GM12878 (cell line): ENCODE measurements around the gene CNNM1. TPM values are rescaled to one million over a fixed set of nuclear protein-coding genes. Genes with fewer than 3 reads are reported as not detected.

Source experiments
- ATAC-seq: fragments of 200-7000 bp; cut with Tn5 transposase; 3 replicates; pipeline ENCODE4 v1.9.1; 2020; ENCODE audit warnings: mild to moderate bottlenecking, moderate library complexity
- BruUV-seq: library from RNA; stranded (reverse); fragments of 400-500 nt; replicated peaks from 2 replicates; lab custom pipeline; 2021; lab: Mats Ljungman, UMichigan
- CTCF ChIA-PET: fragments of 300-600 bp; sonication (Branson Sonifier 250); formaldehyde crosslinking; extraction: SDS; loops from one replicate; lab custom pipeline; 2021; ENCODE audit warnings: inconsistent platforms; lab: Yijun Ruan, JAX
- POLR2A ChIA-PET: fragments of 350-600 bp; formaldehyde crosslinking; extraction: SDS; loops from one replicate; lab custom pipeline; 2021; ENCODE audit warnings: inconsistent platforms; lab: Charles Lee
- RAD21 ChIA-PET: fragments of 300-600 bp; sonication (Branson Sonifier 250); formaldehyde crosslinking; loops from one replicate; lab custom pipeline; 2023; ENCODE audit warnings: antibody characterized with exemption; ENCODE audit not compliant: unreplicated experiment; lab: Charles Lee
- SMC1A ChIA-PET: fragments of 300-600 bp; sonication (Branson Sonifier 250); formaldehyde crosslinking; loops from one replicate; lab custom pipeline; 2023; ENCODE audit not compliant: unreplicated experiment, uncharacterized antibody; lab: Charles Lee
- DNase-seq: peaks from one replicate; pipeline ENCODE4 v3.0.0-alpha.2; 2011; ENCODE audit warnings: low read depth, low spot score
- FAIRE-seq: peaks from 3 replicates; lab custom pipeline; 2011; peaks lifted over from hg19 to GRCh38; lab: Jason Lieb, UNC
- H2AFZ ChIP-seq: 2 replicates; pipeline ENCODE4 v1.6.0; 2011; ENCODE audit warnings: low read depth, low read length, control low read depth; ENCODE audit not compliant: control insufficient read depth
- H3K27ac ChIP-seq: 2 replicates; pipeline ENCODE4 v1.5.1; 2011; ENCODE audit warnings: control low read depth; ENCODE audit not compliant: control insufficient read depth, insufficient read depth
- H3K27me3 ChIP-seq, 2 experiments: replicated peaks in 1 of 2; 2 replicates each; pipeline versions ENCODE4 v1.6.0 to v1.6.1; 2011; ENCODE audit warnings: low read length in 1 of 2; ENCODE audit not compliant: control insufficient read depth in 2 of 2, insufficient read depth in 2 of 2
- H3K36me3 ChIP-seq, 2 experiments: 2 replicates each; pipeline ENCODE4 v1.5.1; 2011; ENCODE audit warnings: low read length in 1 of 2; ENCODE audit not compliant: control insufficient read depth in 2 of 2, insufficient read depth in 2 of 2
- H3K4me1 ChIP-seq: 2 replicates; pipeline ENCODE4 v1.6.1; 2011; ENCODE audit warnings: mild to moderate bottlenecking, low read length, moderate library complexity, mixed read lengths; ENCODE audit not compliant: control insufficient read depth, insufficient read depth
- H3K4me2 ChIP-seq: 2 replicates; pipeline ENCODE4 v1.6.0; 2011; ENCODE audit warnings: control low read depth; ENCODE audit not compliant: control insufficient read depth, insufficient read depth
- H3K4me3 ChIP-seq: fragments of 200-600 bp; sonication (generic); 2 replicates; pipeline ENCODE4 v1.5.1; 2016
- H3K79me2 ChIP-seq: 2 replicates; pipeline ENCODE4 v1.6.0; 2011; ENCODE audit warnings: low read length; ENCODE audit not compliant: control insufficient read depth, insufficient read depth
- H3K9ac ChIP-seq: 2 replicates; pipeline ENCODE4 v1.8.0; 2011; ENCODE audit warnings: low read length, control low read depth, mixed read lengths; ENCODE audit not compliant: control insufficient read depth, insufficient read depth
- H3K9me3 ChIP-seq: replicated peaks from 3 replicates; pipeline ENCODE4 v1.5.1; 2011; ENCODE audit warnings: mild to moderate bottlenecking, low read length; ENCODE audit not compliant: control insufficient read depth, insufficient read depth
- H4K20me1 ChIP-seq: 2 replicates; pipeline ENCODE4 v1.6.0; 2011; ENCODE audit not compliant: control insufficient read depth, insufficient read depth
- CEBPB ChIP-seq, 2 experiments: fragments of 150-350 bp in 1 of 2; IDR thresholded peaks; 2 replicates each; pipeline ENCODE4 v1.6.1; 2012 to 2014; ENCODE audit warnings: low read depth in 2 of 2, low read length in 2 of 2, borderline replicate concordance in 1 of 2, inconsistent platforms in 1 of 2
- CHD1 ChIP-seq: IDR thresholded peaks from 2 replicates; pipeline ENCODE4 v1.6.1; 2012; ENCODE audit warnings: low read depth, low read length, improper control_type of control experiment
- EGR1 ChIP-seq, 2 experiments: IDR thresholded peaks; 1 replicate in 1 of 2; 2 replicates in 1 of 2; pipeline ENCODE4 v1.6.1; 2011 to 2012; ENCODE audit warnings: low read depth in 2 of 2, low read length in 2 of 2, borderline replicate concordance in 1 of 2, mild to moderate bottlenecking in 1 of 2, moderate library complexity in 1 of 2
- FOS ChIP-seq: IDR thresholded peaks from 3 replicates; pipeline ENCODE4 v1.6.1; 2011; ENCODE audit warnings: borderline replicate concordance; ENCODE audit not compliant: insufficient read length; ENCODE audit errors: extremely low read depth
- HDAC6 ChIP-seq: fragments of 200-600 bp; sonication (generic); IDR thresholded peaks from one replicate; pipeline ENCODE4 v1.8.0; 2017; ENCODE audit warnings: antibody characterized with exemption; ENCODE audit not compliant: unreplicated experiment
- IKZF1 ChIP-seq: fragments of 450-650 bp; conservative IDR thresholded peaks from 2 replicates; pipeline ENCODE4 v1.6.1; 2017; ENCODE audit warnings: antibody characterized with exemption, mild to moderate bottlenecking
- MYC ChIP-seq: IDR thresholded peaks from 2 replicates; pipeline ENCODE4 v1.6.1; 2011; ENCODE audit warnings: mild to moderate bottlenecking, low read length, moderate library complexity, inconsistent platforms; ENCODE audit not compliant: insufficient read depth, insufficient replicate concordance, insufficient read length, severe bottlenecking
- SMAD5 ChIP-seq: IDR thresholded peaks from 2 replicates; pipeline ENCODE4 v1.6.1; 2016; ENCODE audit warnings: antibody characterized with exemption, low read depth
- SMC3 ChIP-seq: IDR thresholded peaks from 2 replicates; pipeline ENCODE4 v1.6.1; 2011; ENCODE audit warnings: low read length, improper control_type of control experiment, borderline replicate concordance
- TCF3 ChIP-seq: IDR thresholded peaks from 2 replicates; pipeline ENCODE4 v1.6.1; 2012; ENCODE audit warnings: low read depth, mild to moderate bottlenecking, low read length, borderline replicate concordance; ENCODE audit not compliant: insufficient read depth
- ZBTB4 ChIP-seq: fragments of 450-650 bp; formaldehyde crosslinking; IDR thresholded peaks from 2 replicates; pipeline ENCODE4 v1.4.0; 2022; ENCODE audit warnings: mild to moderate bottlenecking, moderate library complexity
- WGBS: methylation state at CpG from one replicate; pipeline ENCODE4 v1.1.6; 2016; ENCODE audit warnings: low lambda C conversion rate; ENCODE audit not compliant: insufficient replicate concordance, insufficient coverage; ENCODE audit errors: missing lambda C conversion rate; 5-methylcytosine and 5-hydroxymethylcytosine counted together
- in situ Hi-C: fragments of 300-500 bp; cut with MboI; formaldehyde crosslinking; loops from 9 replicates; pipeline ENCODE4 v1.14.3; 2018; ENCODE audit warnings: mixed read lengths
- intact Hi-C: fragments of 100-400 bp; cut with micrococcal nuclease; formaldehyde crosslinking; loops from one replicate; pipeline ENCODE4 v1.14.2; 2022; ENCODE audit not compliant: unreplicated experiment
- polyA plus RNA-seq, 11 experiments: library from polyadenylated mRNA; depleted of rRNA in 4 of 11; unstranded in 6 of 11; stranded (reverse) in 5 of 11; fragments of >200 nt; fragmentation: Nextera tagmentation in 4 of 11; fragmentation: Illumina TruSeq in 1 of 11; extraction: Ambion mirVana in 4 of 11; extraction: Trizol in 1 of 11; gene quantifications; 1 replicate in 1 of 11; 2 replicates in 10 of 11; pipeline versions ENCODE4 v1.2.1 to v1.2.3, GENCODE V29; 2011 to 2016; ENCODE audit warnings: inconsistent platforms in 2 of 11, missing spikeins in 2 of 11, low read depth in 1 of 11
- total RNA-seq, 4 experiments: library from RNA; depleted of rRNA in 3 of 4; stranded (reverse); fragments of >200 nt in 3 of 4; fragmentation: Illumina TruSeq in 1 of 4; extraction: Trizol in 1 of 4; gene quantifications; 2 replicates each; pipeline versions ENCODE4 v1.2.1 to v1.2.3, GENCODE V29; 2013 to 2021

The CNNM1 gene
- total and polyA plus RNA-seq, 10 of the 15 experiments (the other 5 are each of a cell fraction or from before 2014, with no cell fraction given) = 0.01 TPM; not detected in 9

GRCh38 chr10:99337901-99338300 is 8.7 kb downstream of the CNNM1 start (continued):
- TF ChIP-seq EGR1 (IDR thresholded peaks at IDR 0.05; ENCODE audit: borderline replicate concordance in 1 of 2, low read depth in 2 of 2, low read length in 2 of 2) = no peak

GRCh38 chr10:99339077-99339476 is 9.9 kb downstream of the CNNM1 start:
- Histone ChIP-seq H3K4me1 (no peaks in the 10 kb centered on the region), H3K27me3 (no peaks in the 10 kb centered on the region; a peak in 1 of 4 replicates), H4K20me1 (no peaks in the 10 kb centered on the region), H3K79me2 (no peaks in the 10 kb centered on the region), H3K9me3 (no peaks in the 10 kb centered on the region), H3K27ac (no peak overlapping the region), H3K36me3 (no peaks in the 10 kb centered on the region), H3K4me2 (no peak overlapping the region), H3K9ac (no peak overlapping the region), H2AFZ (no peak overlapping the region), H3K4me3 (no peak overlapping the region)
- POLR2A ChIA-PET = no interaction called here
- intact Hi-C loops (no loop called here), in situ Hi-C loops (no loop called here)
- RAD21 ChIA-PET = no interaction called here
- DNase-seq (no peak), ATAC-seq (no peak), FAIRE-seq (no peak)
- 0% methylated on average over 1 of the region's 1 CpG for WGBS
- TF ChIP-seq MYC (no peak), CHD1 (no peak), IKZF1 (no peak), SMC3 (no peak), HDAC6 (no peak), TCF3 (no peak), SMAD5 (no peak), FOS (no peak), ZBTB4 (no peak), CEBPB (IDR thresholded peaks at IDR 0.05; ENCODE audit: borderline replicate concordance in 1 of 2, low read depth in 2 of 2, low read length in 2 of 2) (no peak)
- SMC1A ChIA-PET = no interaction called here
- no TSS peak for BruUV-seq
- CTCF ChIA-PET = no interaction called here
